HepG2 (cell line): ENCODE measurements around the gene ERC1. TPM values are rescaled to one million over a fixed set of nuclear protein-coding genes. Genes with fewer than 3 reads are reported as not detected.

Experiments
- ARHGAP35 ChIP-seq: sonication (generic); formaldehyde crosslinking; IDR thresholded peaks from 2 replicates; pipeline ENCODE4 v1.9.0; 2022; ENCODE audit warnings: mild to moderate bottlenecking, inconsistent platforms, moderate library complexity, missing genetic modification reagents, borderline replicate concordance
- ESRRA ChIP-seq: sonication (generic); formaldehyde crosslinking; IDR thresholded peaks from 2 replicates; pipeline ENCODE4 v1.5.1; 2020; ENCODE audit warnings: mild to moderate bottlenecking, low read depth, missing genetic modification reagents
- PRMT3 ChIP-seq: sonication (generic); formaldehyde crosslinking; IDR thresholded peaks from 2 replicates; pipeline ENCODE4 v1.8.1; 2022; ENCODE audit warnings: low read depth, mild to moderate bottlenecking, moderate library complexity, missing genetic modification reagents, borderline replicate concordance
- RFX5 ChIP-seq: IDR thresholded peaks from 2 replicates; pipeline ENCODE4 v1.6.1; 2011; ENCODE audit warnings: low read depth, low read length, improper control_type of control experiment
- SNAPC2 ChIP-seq: sonication (generic); formaldehyde crosslinking; IDR thresholded peaks from 2 replicates; pipeline ENCODE4 v1.8.1; 2022; ENCODE audit warnings: mild to moderate bottlenecking, missing genetic modification reagents
- SOX13 ChIP-seq, 3 experiments: fragments of 450-650 bp in 1 of 3; sonication (generic) in 1 of 3; formaldehyde crosslinking in 1 of 3; IDR thresholded peaks in 2 of 3; conservative IDR thresholded peaks in 1 of 3; 2 replicates each; pipeline versions ENCODE4 v1.5.0 to v1.6.1; 2016 to 2020; ENCODE audit warnings: antibody characterized with exemption in 1 of 3, mild to moderate bottlenecking in 1 of 3, missing compliant biosample characterization in 1 of 3, missing genetic modification reagents in 1 of 3, moderate library complexity in 1 of 3
- STAT5B ChIP-seq: sonication (generic); formaldehyde crosslinking; IDR thresholded peaks from 2 replicates; pipeline ENCODE4 v1.4.0; 2020; ENCODE audit warnings: missing genetic modification reagents
- ZNF136 ChIP-seq: sonication (generic); formaldehyde crosslinking; IDR thresholded peaks from 2 replicates; pipeline ENCODE4 v1.8.1; 2022; ENCODE audit warnings: low read depth, mild to moderate bottlenecking, moderate library complexity, missing genetic modification reagents
- ZNF468 ChIP-seq: sonication (generic); formaldehyde crosslinking; IDR thresholded peaks from 2 replicates; pipeline ENCODE4 v1.8.0; 2022; ENCODE audit warnings: mild to moderate bottlenecking, moderate library complexity, missing genetic modification reagents
- ZNF557 ChIP-seq: sonication (generic); formaldehyde crosslinking; IDR thresholded peaks from 2 replicates; pipeline ENCODE4 v1.4.0; 2020; ENCODE audit warnings: missing genetic modification reagents
- polyA plus RNA-seq, 8 experiments: library from polyadenylated mRNA; depleted of rRNA in 3 of 8; stranded (reverse) in 7 of 8; unstranded in 1 of 8; fragments of >200 nt; fragmentation: Illumina TruSeq in 4 of 8; extraction: Trizol in 4 of 8; gene quantifications; 2 replicates each; pipeline versions ENCODE4 v1.2.1 to v1.2.3, GENCODE V29; 2011 to 2016; ENCODE audit warnings: low read depth in 4 of 8, missing spikeins in 1 of 8, mixed read lengths in 1 of 8; ENCODE audit not compliant: insufficient read depth in 1 of 8
- total RNA-seq, 5 experiments: library from RNA; depleted of rRNA; stranded (reverse); fragments of >200 nt; fragmentation: Illumina TruSeq; extraction: Trizol; gene quantifications; 2 replicates each; pipeline ENCODE4 v1.2.3, GENCODE V29; 2016; ENCODE audit warnings: low read depth in 1 of 5
- TF ChIP-seq, protein P1 (sequence below): sonication (generic); formaldehyde crosslinking; IDR thresholded peaks from 2 replicates; pipeline ENCODE4 v1.4.0; 2020; ENCODE audit warnings: mild to moderate bottlenecking, missing genetic modification reagents
- TF ChIP-seq, protein P2 (sequence below): sonication (generic); formaldehyde crosslinking; IDR thresholded peaks from 2 replicates; pipeline ENCODE4 v1.4.0; 2020; ENCODE audit warnings: missing genetic modification reagents, borderline replicate concordance
- TF ChIP-seq, protein P3 (sequence below): IDR thresholded peaks from 2 replicates; pipeline ENCODE4 v1.6.1; 2012; ENCODE audit warnings: low read length, improper control_type of control experiment

Gene ERC1
- total and polyA plus RNA-seq, 2 of the 13 experiments (the other 11 are each of a cell fraction or from before 2014, with no cell fraction given) = 6.1 to 12.4 TPM

DNA sequence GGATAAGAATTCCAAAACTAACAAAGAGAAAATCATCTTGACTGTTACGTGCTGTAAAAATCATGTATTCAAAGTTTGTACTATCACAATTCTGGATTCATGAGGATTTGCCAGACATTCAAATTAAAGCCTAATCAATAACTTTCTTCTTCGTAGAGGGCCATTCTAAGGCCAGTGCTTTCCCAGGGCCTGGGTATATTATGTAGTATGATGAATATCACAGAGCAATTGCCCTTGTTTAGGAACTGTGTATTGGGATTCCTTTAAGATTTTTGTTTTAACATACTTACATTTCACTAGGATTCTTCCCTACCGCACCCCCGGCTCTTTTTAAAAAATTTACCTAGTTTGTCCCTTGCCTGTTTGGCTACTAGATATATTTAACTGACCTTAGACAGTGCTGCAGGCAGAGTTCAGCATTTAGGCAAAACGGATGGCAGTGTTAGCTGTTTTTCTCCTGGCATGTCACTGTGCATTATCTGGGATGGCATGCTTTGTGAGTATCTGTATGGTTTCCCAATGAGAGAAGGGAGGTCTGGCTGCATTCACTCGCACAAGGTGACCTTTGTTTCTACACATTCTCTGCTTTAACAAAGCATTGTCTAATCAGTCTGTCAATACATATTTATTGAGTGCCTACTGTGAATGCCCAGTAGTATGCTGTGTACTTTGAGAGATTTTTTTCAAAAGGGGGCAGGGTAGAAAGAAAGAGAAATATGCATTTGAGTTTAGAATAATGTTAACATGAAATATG is 63.3 kb downstream of the ERC1 start (continued):
- TF ChIP-seq, protein P1, sequence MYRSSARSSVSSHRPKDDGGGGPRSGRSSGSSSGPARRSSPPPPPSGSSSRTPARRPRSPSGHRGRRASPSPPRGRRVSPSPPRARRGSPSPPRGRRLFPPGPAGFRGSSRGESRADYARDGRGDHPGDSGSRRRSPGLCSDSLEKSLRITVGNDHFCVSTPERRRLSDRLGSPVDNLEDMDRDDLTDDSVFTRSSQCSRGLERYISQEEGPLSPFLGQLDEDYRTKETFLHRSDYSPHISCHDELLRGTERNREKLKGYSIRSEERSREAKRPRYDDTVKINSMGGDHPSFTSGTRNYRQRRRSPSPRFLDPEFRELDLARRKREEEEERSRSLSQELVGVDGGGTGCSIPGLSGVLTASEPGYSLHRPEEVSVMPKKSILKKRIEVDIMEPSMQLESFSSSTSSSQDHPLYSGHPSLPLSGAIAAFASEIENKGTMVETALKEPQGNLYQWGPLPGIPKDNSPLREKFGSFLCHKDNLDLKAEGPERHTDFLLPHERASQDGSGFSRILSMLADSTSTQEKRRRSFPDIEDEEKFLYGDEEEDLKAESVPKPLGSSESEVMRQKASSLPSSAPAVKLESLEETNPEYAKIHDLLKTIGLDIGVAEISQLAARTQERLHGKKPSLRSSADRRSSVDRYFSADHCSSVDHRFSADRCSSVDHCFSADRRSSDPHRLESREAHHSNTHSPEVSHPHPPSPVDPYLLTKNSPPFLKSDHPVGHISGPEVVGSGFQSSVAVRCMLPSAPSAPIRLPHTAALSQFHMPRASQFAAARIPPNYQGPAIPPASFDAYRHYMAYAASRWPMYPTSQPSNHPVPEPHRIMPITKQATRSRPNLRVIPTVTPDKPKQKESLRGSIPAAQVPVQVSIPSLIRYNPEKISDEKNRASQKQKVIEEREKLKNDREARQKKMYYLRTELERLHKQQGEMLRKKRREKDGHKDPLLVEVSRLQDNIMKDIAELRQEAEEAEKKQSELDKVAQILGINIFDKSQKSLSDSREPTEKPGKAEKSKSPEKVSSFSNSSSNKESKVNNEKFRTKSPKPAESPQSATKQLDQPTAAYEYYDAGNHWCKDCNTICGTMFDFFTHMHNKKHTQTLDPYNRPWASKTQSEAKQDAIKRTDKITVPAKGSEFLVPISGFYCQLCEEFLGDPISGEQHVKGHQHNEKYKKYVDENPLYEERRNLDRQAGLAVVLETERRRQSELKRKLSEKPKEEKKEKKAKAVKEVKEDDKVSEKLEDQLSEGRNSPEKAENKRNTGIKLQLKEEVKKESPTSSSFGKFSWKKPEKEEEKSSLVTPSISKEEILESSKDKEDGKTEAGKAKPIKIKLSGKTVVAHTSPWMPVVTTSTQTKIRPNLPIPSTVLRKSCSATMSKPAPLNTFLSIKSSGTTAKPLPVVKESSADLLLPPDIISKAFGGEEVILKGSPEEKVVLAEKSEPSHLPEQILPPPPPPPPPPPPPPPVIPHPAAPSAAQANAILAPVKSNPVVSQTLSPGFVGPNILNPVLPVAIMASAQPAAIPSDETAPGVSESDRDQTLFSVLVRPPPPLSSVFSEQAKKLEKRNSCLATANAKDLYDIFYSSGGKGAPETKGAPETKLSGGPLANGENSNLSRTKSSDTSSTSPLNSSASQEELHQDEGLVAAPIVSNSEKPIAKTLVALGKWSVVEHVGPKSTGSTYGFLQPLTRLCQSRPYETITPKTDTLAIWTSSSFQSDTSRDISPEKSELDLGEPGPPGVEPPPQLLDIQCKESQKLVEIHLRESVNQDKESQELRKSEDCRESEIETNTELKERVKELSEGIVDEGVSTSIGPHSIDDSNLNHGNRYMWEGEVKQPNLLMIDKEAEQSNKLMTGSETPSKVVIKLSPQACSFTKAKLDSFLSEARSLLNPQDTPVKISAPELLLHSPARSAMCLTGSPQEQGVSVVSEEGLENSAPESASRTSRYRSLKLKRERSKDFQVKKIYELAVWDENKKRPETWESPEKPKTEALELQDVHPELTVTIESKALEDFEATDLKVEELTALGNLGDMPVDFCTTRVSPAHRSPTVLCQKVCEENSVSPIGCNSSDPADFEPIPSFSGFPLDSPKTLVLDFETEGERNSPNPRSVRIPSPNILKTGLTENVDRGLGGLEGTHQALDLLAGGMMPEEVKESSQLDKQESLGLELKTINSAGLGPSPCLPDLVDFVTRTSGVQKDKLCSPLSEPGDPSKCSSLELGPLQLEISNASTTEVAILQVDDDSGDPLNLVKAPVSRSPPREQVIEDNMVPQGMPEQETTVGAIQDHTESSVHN (CRISPR knock-in tag) = no peak
- TF ChIP-seq PRMT3 (CRISPR knock-in tag) (no peak), STAT5B (CRISPR knock-in tag) (no peak), ZNF136 (CRISPR knock-in tag) (no peak), ESRRA (CRISPR knock-in tag) (peak; percentile 85), RFX5 (no peak), SOX13 (IDR thresholded peaks at IDR 0.05) (peak; percentile 76; the same call in 1 of the 2 replicates), SOX13 (CRISPR knock-in tag; conservative IDR thresholded peaks at IDR 0.05 in 1 of 2, IDR thresholded peaks at IDR 0.05 in 1 of 2) (peak in 1 of 2 experiments; percentile 98; a peak in 2 of 4 replicates), ZNF468 (CRISPR knock-in tag) (no peak), ARHGAP35 (CRISPR knock-in tag) (no peak), ZNF557 (CRISPR knock-in tag) (no peak), SNAPC2 (no peak)
- TF ChIP-seq, protein P2, sequence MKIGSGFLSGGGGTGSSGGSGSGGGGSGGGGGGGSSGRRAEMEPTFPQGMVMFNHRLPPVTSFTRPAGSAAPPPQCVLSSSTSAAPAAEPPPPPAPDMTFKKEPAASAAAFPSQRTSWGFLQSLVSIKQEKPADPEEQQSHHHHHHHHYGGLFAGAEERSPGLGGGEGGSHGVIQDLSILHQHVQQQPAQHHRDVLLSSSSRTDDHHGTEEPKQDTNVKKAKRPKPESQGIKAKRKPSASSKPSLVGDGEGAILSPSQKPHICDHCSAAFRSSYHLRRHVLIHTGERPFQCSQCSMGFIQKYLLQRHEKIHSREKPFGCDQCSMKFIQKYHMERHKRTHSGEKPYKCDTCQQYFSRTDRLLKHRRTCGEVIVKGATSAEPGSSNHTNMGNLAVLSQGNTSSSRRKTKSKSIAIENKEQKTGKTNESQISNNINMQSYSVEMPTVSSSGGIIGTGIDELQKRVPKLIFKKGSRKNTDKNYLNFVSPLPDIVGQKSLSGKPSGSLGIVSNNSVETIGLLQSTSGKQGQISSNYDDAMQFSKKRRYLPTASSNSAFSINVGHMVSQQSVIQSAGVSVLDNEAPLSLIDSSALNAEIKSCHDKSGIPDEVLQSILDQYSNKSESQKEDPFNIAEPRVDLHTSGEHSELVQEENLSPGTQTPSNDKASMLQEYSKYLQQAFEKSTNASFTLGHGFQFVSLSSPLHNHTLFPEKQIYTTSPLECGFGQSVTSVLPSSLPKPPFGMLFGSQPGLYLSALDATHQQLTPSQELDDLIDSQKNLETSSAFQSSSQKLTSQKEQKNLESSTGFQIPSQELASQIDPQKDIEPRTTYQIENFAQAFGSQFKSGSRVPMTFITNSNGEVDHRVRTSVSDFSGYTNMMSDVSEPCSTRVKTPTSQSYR (CRISPR knock-in tag) = peak; percentile 42; the same call in 1 of the 2 replicates
- TF ChIP-seq, protein P3, sequence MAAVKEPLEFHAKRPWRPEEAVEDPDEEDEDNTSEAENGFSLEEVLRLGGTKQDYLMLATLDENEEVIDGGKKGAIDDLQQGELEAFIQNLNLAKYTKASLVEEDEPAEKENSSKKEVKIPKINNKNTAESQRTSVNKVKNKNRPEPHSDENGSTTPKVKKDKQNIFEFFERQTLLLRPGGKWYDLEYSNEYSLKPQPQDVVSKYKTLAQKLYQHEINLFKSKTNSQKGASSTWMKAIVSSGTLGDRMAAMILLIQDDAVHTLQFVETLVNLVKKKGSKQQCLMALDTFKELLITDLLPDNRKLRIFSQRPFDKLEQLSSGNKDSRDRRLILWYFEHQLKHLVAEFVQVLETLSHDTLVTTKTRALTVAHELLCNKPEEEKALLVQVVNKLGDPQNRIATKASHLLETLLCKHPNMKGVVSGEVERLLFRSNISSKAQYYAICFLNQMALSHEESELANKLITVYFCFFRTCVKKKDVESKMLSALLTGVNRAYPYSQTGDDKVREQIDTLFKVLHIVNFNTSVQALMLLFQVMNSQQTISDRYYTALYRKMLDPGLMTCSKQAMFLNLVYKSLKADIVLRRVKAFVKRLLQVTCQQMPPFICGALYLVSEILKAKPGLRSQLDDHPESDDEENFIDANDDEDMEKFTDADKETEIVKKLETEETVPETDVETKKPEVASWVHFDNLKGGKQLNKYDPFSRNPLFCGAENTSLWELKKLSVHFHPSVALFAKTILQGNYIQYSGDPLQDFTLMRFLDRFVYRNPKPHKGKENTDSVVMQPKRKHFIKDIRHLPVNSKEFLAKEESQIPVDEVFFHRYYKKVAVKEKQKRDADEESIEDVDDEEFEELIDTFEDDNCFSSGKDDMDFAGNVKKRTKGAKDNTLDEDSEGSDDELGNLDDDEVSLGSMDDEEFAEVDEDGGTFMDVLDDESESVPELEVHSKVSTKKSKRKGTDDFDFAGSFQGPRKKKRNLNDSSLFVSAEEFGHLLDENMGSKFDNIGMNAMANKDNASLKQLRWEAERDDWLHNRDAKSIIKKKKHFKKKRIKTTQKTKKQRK = no peak
